Measurements from ENCODE around the gene MRPL22. TPM values are rescaled to one million over a fixed set of nuclear protein-coding genes. Genes with fewer than 3 reads are reported as not detected.

Gene MRPL22
- total and polyA plus RNA-seq, 4 donors, result 12.5 to 57.3 (median 20.9) TPM

GRCh38 chr5:154895606-154896561 lies 45.0 kb upstream of the MRPL22 start:
- no peak for DNase-seq (ENCODE audit: low spot score)
- TF ChIP-seq YY1 (IDR thresholded peaks at IDR 0.05) (no peak), REST (IDR thresholded peaks at IDR 0.05) (no peak), ZBTB33 (IDR thresholded peaks at IDR 0.05) (no peak), NR2F2 (IDR thresholded peaks at IDR 0.05) (no peak), FOXA1 (IDR thresholded peaks at IDR 0.05) (no peak)
- no peak overlapping the region for H3K9ac ChIP-seq (ENCODE audit: low read depth in 1 of 2, low read length in 2 of 2)
- H3K9me3 ChIP-seq (ENCODE audit: control insufficient read depth in 4 of 4, low read length in 3 of 4), result no peaks in the 10 kb centered on the region
- peaks cover 17 to 66% (median 53%) of the 10 kb centered on the region in 4 donors for H3K36me3 ChIP-seq (ENCODE audit: control insufficient read depth in 4 of 4, insufficient read depth in 3 of 4, low read depth in 1 of 4, low read length in 3 of 4)
- peaks cover 0 to 6% (median 0%) of the 10 kb centered on the region in 4 donors for H3K4me1 ChIP-seq (ENCODE audit: control insufficient read depth in 4 of 4, insufficient read depth in 4 of 4, low read length in 3 of 4)
- 93% methylated on average over 14 of the region's 14 CpGs for WGBS
- no peak overlapping the region for H3K27ac ChIP-seq (ENCODE audit: low read depth in 1 of 2, low read length in 2 of 2)
- H3K27me3 ChIP-seq (ENCODE audit: control insufficient read depth in 4 of 4, insufficient read depth in 4 of 4, low read length in 3 of 4), result no peaks in the 10 kb centered on the region
- no peak overlapping the region for H3K4me3 ChIP-seq (ENCODE audit: low read depth in 1 of 3, low read length in 3 of 3)

DNA sequence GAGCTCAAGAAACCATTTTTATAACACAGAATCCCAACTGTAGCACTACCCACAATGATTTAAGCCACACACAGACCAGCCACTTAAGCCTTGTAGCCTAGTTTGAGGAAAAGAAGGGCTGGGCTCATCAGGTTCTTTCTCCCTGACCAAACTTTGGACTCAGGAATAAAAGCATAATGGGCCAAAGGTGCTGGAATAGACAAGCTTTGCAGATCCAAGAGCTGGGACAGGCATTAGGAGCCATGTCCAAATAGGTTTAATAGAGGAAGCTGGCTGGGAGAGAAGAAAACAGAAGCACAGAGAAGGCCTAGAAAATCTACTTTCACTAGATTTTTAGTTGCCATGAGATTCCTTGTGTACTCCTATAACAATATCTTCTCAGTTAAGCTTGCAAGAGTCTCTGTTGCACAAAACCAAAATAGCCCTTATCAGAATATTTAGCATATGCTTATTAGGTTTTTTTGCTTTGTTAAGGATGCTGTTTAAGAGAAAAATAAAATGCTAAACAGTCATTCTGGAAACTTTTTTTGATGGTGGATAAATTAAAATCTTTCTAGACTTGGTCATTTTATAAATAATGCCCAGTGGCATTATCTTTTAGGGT lies 44.2 kb upstream of the MRPL22 start:
- no peaks in the 10 kb centered on the region for H3K27me3 ChIP-seq (ENCODE audit: control insufficient read depth in 4 of 4, insufficient read depth in 4 of 4, low read length in 3 of 4)
- H3K4me3 ChIP-seq (ENCODE audit: low read depth in 1 of 3, low read length in 3 of 3), result no peak overlapping the region
- no peaks in the 10 kb centered on the region for H3K9me3 ChIP-seq (ENCODE audit: control insufficient read depth in 4 of 4, low read length in 3 of 4)
- TF ChIP-seq ZBTB33 (IDR thresholded peaks at IDR 0.05), result no peak
- TF ChIP-seq JUND (IDR thresholded peaks at IDR 0.05), result no peak
- TF ChIP-seq REST (IDR thresholded peaks at IDR 0.05), result no peak
- no peak for TF ChIP-seq NR2F2 (IDR thresholded peaks at IDR 0.05)
- TF ChIP-seq SP1 (IDR thresholded peaks at IDR 0.05), result no peak
- no peak for TF ChIP-seq RAD21 (IDR thresholded peaks at IDR 0.05)
- TF ChIP-seq HNF4G (IDR thresholded peaks at IDR 0.05), result no peak
- TF ChIP-seq EGR1 (IDR thresholded peaks at IDR 0.05; ENCODE audit: low read depth in 2 of 2), result no peak
- TF ChIP-seq RXRA (IDR thresholded peaks at IDR 0.05), result no peak
- no peak for TF ChIP-seq YY1 (IDR thresholded peaks at IDR 0.05)
- TF ChIP-seq, protein P1, sequence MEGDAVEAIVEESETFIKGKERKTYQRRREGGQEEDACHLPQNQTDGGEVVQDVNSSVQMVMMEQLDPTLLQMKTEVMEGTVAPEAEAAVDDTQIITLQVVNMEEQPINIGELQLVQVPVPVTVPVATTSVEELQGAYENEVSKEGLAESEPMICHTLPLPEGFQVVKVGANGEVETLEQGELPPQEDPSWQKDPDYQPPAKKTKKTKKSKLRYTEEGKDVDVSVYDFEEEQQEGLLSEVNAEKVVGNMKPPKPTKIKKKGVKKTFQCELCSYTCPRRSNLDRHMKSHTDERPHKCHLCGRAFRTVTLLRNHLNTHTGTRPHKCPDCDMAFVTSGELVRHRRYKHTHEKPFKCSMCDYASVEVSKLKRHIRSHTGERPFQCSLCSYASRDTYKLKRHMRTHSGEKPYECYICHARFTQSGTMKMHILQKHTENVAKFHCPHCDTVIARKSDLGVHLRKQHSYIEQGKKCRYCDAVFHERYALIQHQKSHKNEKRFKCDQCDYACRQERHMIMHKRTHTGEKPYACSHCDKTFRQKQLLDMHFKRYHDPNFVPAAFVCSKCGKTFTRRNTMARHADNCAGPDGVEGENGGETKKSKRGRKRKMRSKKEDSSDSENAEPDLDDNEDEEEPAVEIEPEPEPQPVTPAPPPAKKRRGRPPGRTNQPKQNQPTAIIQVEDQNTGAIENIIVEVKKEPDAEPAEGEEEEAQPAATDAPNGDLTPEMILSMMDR (IDR thresholded peaks at IDR 0.05; ENCODE audit: low read depth, low read length, missing input control), result no peak
- no peak overlapping the region for H3K9ac ChIP-seq (ENCODE audit: low read depth in 1 of 2, low read length in 2 of 2)
- H3K36me3 ChIP-seq (ENCODE audit: control insufficient read depth in 4 of 4, insufficient read depth in 3 of 4, low read depth in 1 of 4, low read length in 3 of 4), result peaks cover 14 to 66% (median 51%) of the 10 kb centered on the region in 4 donors
- peaks cover 0 to 6% (median 0%) of the 10 kb centered on the region in 4 donors for H3K4me1 ChIP-seq (ENCODE audit: control insufficient read depth in 4 of 4, insufficient read depth in 4 of 4, low read length in 3 of 4)
- no peak for DNase-seq (ENCODE audit: low spot score)
- H3K27ac ChIP-seq (ENCODE audit: low read depth in 1 of 2, low read length in 2 of 2), result no peak overlapping the region

Measured in liver (tissue), 9 donors.